NCI-H146 (cell line): ENCODE measurements around the gene SLCO4A1.

Experiments used
- DNase-seq: peaks from one replicate; lab custom pipeline; 2025; lab: John Stamatoyannopoulos, UW

SLCO4A1 gene

GRCh38 chr20:62702895-62703852 lies 60.9 kb downstream of the SLCO4A1 start:
- peak; percentile 69 for DNase-seq

GRCh38 chr20:62703853-62704228 lies 61.5 kb downstream of the SLCO4A1 start:
- DNase-seq: no peak

GRCh38 chr20:62704341-62704948 lies 62.1 kb downstream of the SLCO4A1 start:
- peak; percentile 26 for DNase-seq

- no peak for DNase-seq
These were observed 63.3 kb downstream of the SLCO4A1 start for GRCh38 chr20:62705627-62706026.

- DNase-seq: no peak
These were observed 64.0 kb downstream of the SLCO4A1 start for GRCh38 chr20:62706344-62706743.

GRCh38 chr20:62706857-62707256 lies 64.6 kb downstream of the SLCO4A1 start:
- no peak for DNase-seq

- no peak for DNase-seq
These were observed 65.1 kb downstream of the SLCO4A1 start for GRCh38 chr20:62707276-62707920.

- DNase-seq: no peak
These were observed 65.7 kb downstream of the SLCO4A1 start for GRCh38 chr20:62707921-62708521.

GRCh38 chr20:62708591-62709536 lies 66.6 kb downstream of the SLCO4A1 start, which contains the start of gene NTSR1:
TSS of gene NTSR1 (plus strand) at chr20:62708836. CDS start at chr20:62709208, 372 bp downstream.
- DNase-seq: no peak

GRCh38 chr20:62709537-62709905 lies 67.2 kb downstream of the SLCO4A1 start:
- no peak for DNase-seq

GRCh38 chr20:62710221-62710885 lies 68.0 kb downstream of the SLCO4A1 start:
- no peak for DNase-seq

GRCh38 chr20:62710886-62711702 lies 68.8 kb downstream of the SLCO4A1 start:
- DNase-seq: no peak

- peak; percentile 19 for DNase-seq
These were observed 69.4 kb downstream of the SLCO4A1 start for GRCh38 chr20:62711703-62712101.

GRCh38 chr20:62712606-62713005 lies 70.3 kb downstream of the SLCO4A1 start:
- no peak for DNase-seq

GRCh38 chr20:62714006-62714405 lies 71.7 kb downstream of the SLCO4A1 start:
- no peak for DNase-seq

- no peak for DNase-seq
These were observed 72.5 kb downstream of the SLCO4A1 start for GRCh38 chr20:62714799-62715198.

GRCh38 chr20:62715201-62715600 lies 72.9 kb downstream of the SLCO4A1 start:
- DNase-seq: no peak

- DNase-seq: no peak
These were observed 74.1 kb downstream of the SLCO4A1 start for GRCh38 chr20:62716198-62716940.

- DNase-seq: no peak
These were observed 74.6 kb downstream of the SLCO4A1 start for GRCh38 chr20:62716941-62717310.
